Stimulated activated CD4-positive, alpha-beta T cell treated with anti-CD3 and anti-CD28 coated beads, Interleukin-4, amount 100 ng/mL, for 4 hours (primary cell): Measurements from ENCODE around the gene NEK11.

ENCODE experiments used
- DNase-seq, 2 experiments: peaks; one replicate each; pipeline ENCODE4 v3.0.0-alpha.2; 2020

Gene NEK11

GRCh38 chr3:131231710-131232389 lies 205.2 kb downstream of the NEK11 start:
- no peak for DNase-seq

GRCh38 chr3:131232711-131233267 lies 206.1 kb downstream of the NEK11 start:
- DNase-seq: no peak

GRCh38 chr3:131233900-131234668 lies 207.4 kb downstream of the NEK11 start:
- DNase-seq: no peak

GRCh38 chr3:131236421-131236820 lies 209.7 kb downstream of the NEK11 start:
- no peak for DNase-seq

GRCh38 chr3:131238496-131238895 lies 211.8 kb downstream of the NEK11 start:
- DNase-seq: no peak

- DNase-seq: no peak
Observed at GRCh38 chr3:131239267-131239666, 212.6 kb downstream of the NEK11 start.

- DNase-seq: no peak
Observed at GRCh38 chr3:131242201-131242600, 215.5 kb downstream of the NEK11 start.

- no peak for DNase-seq
Observed at GRCh38 chr3:131250466-131250865, 223.8 kb downstream of the NEK11 start.

- no peak for DNase-seq
Observed at GRCh38 chr3:131260525-131260924, 233.8 kb downstream of the NEK11 start.

GRCh38 chr3:131261104-131261503 lies 234.4 kb downstream of the NEK11 start:
- DNase-seq: no peak

- DNase-seq: no peak
Observed at GRCh38 chr3:131275556-131275955, 248.9 kb downstream of the NEK11 start.

- no peak for DNase-seq
Observed at GRCh38 chr3:131277836-131278497, 251.3 kb downstream of the NEK11 start.

GRCh38 chr3:131279577-131279976 lies 252.9 kb downstream of the NEK11 start:
- no peak for DNase-seq

GRCh38 chr3:131282379-131282778 lies 255.7 kb downstream of the NEK11 start:
- no peak for DNase-seq

GRCh38 chr3:131282967-131283366 lies 256.3 kb downstream of the NEK11 start:
- DNase-seq: no peak

- DNase-seq: no peak
Observed at GRCh38 chr3:131283862-131284261, 257.2 kb downstream of the NEK11 start.

- DNase-seq: no peak
Observed at GRCh38 chr3:131284302-131284701, 257.6 kb downstream of the NEK11 start.

- DNase-seq: no peak
Observed at GRCh38 chr3:131285456-131285855, 258.8 kb downstream of the NEK11 start.

GRCh38 chr3:131299836-131300235 lies 273.2 kb downstream of the NEK11 start:
- DNase-seq: no peak

- no peak for DNase-seq
Observed at GRCh38 chr3:131303848-131304247, 277.2 kb downstream of the NEK11 start.

GRCh38 chr3:131304890-131305289 lies 278.2 kb downstream of the NEK11 start:
- no peak for DNase-seq

GRCh38 chr3:131306242-131306641 lies 279.6 kb downstream of the NEK11 start:
- no peak for DNase-seq

GRCh38 chr3:131314318-131314717 lies 287.6 kb downstream of the NEK11 start:
- no peak for DNase-seq

- no peak for DNase-seq
Observed at GRCh38 chr3:131315162-131315561, 288.5 kb downstream of the NEK11 start.
